NCI-H510A treated with DMSO at 0.1 percent for 48 hours (cell line): ENCODE results near the gene ADPGK.
A peak's percentile ranks its signal among the peaks of the same experiment; 100 is the strongest.
"Not testable (repeated sequence)": the region's sequence is repeated elsewhere in the genome, so short reads cannot be mapped to it uniquely, and the experiment has no call there.

Source experiments
- DNase-seq: peaks from one replicate; lab custom pipeline; 2025; lab: John Stamatoyannopoulos, UW

The ADPGK gene

DNA sequence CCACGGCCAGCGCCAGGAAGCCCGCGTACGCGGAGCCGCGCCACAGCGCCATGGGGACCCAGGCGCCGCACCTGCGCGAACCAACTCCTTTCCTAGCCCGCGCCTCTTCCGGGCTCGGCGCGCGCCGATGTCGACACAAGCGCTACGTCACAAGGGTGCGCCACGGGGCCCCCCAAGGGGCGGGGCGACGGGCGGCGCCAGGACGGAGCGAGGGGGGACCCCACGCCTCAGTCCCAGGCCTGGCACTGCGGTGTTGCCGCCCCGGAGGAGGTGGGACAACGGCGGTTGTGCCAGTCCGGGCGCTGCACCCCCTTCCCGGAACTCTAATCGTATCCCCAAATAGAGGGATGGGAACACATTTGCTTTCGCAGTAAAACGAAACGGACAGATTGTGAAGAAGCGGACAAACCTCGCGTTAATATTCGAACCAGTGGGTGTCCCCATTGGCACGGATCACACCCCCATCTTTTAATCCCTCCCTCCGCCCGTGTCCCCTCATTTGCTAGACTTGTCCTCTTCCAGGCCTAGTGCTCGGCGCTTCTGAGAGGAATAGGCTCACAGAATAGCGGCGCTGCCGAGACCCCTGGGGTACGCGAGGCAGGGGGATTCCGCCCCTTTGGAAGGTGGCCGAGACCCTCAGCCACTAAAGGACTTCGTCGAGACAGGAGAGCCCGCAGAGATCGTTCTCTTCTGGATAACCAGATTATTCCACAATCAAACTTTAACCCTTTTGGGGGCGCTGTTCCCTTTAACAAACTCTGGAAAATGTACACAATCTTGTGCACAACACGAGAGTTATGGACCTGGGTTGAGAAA lies at the start of gene ADPGK:
Gene ADPGK (minus strand): TSS at position 119 of the 816 bp plus-strand sequence. CDS start 67 bp downstream, at position 52.
- DNase-seq = peak; percentile 76

DNA sequence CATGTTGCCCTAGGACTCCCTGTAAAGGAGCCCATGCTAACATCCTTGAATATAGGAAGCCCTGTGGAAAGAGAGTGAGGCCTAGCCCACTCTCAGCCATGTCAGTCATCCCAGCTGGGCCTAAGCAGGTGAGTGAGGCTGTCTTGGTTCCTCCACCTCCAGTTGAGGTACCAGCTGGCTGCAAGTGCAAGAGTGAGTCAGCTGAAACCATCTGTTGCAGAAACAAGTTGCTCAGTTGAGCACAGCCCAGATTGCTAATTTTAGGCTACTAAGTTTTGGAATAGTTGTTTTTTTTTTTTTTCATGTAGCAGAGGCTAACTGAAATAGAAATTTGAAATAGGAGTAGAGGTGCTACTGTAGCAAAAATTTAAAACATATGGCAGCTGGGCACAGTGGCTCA lies 43.7 kb upstream of the ADPGK start:
- no peak for DNase-seq

DNA sequence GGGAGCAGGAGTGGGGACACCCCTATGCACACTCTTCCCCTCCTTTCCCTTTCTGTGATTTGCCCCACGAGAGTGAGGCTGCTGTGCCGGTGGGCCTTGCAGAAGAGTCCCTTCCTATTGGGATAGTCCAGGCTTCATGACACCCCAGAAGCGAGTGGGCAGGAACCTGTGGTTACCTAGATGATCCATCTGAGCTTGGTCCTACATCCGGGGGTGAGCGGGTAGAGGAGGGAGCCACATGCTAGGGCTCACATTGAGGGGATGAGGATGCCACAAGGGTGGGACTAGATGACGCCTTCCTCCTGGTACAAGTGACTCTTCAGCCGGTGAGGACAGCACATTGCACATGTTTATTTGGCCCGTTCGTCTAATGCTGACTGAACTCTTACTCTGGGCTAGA lies 43.1 kb upstream of the ADPGK start:
- no peak for DNase-seq

DNA sequence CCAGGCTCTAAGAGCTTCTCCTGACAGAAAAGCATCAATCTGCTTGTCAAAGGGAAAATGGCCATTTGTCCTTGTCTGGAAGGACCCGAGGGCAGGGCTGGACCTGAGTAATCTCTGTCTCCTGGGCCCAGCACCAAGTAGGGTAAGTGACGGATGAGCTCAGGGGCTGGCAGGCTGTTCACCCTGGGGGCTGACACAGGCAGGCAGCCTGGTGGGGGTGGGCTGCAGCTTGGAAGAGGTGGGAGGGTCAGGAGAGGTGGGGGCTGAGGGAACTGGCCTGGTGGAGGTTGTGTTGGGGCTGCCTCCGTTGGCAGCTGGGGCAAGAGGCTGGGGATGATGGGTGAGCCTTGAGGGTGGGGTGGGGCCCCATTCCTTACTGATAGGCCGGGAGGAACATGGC lies 42.3 kb upstream of the ADPGK start:
- no peak for DNase-seq

DNA sequence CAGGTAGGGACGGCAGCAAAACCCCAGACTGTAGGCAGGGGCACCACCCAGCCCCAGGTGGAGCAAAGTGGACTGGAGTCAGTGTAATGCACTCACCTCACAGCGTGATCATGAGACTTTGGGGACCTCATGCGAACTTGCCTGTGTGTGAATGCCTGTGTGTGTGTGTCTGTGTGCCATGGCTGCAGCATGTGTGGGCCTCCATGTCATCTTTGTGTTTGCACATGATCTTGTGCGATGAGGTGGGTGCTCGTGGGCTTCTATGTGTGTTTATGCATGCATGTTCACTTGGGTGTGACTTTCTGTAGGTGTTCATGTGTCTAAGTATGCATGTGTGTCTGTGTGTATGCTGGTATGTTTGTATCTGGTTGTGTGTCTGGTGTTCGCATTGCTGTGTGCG lies 41.2 kb upstream of the ADPGK start:
- DNase-seq = no peak

DNA sequence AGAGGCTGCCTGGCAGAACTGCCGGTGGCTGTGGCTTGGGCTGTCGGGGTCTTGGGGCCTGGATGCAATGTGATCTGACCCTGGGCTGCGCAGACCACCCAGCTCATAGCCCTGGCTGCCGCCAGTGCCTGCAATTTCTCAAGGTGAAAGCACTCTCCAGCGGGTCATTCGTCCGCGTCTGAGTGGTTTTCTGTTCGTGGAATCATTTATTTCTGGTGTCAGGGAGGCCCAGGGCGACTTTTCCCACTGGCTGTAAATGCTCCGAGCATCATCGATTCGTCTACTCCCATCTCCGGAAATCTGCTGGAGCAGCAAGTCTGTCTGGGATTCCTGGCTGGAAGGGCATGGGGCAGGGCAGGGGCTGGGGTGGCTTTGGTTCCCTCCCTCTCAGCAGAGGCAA lies 40.6 kb upstream of the ADPGK start:
- no peak for DNase-seq

DNA sequence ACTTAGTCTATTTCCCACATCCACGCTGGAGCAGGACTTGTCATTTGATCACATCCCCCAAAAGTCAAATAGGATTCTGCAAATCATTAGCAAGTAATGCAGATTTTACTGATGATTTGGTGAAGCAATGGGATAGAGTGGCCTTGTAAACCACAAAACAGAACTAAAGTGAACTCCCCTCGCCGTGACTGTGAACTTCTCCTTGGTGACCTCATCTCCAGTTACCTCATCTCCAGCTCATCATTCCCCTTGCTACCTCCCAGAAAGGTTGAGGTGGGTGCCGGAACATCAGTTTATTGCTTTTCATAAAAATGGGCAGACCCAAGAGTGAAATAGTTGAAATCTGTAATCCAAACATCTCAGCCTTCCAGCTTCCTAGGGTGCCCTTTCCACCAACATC lies 36.7 kb upstream of the ADPGK start:
- DNase-seq = no peak

DNA sequence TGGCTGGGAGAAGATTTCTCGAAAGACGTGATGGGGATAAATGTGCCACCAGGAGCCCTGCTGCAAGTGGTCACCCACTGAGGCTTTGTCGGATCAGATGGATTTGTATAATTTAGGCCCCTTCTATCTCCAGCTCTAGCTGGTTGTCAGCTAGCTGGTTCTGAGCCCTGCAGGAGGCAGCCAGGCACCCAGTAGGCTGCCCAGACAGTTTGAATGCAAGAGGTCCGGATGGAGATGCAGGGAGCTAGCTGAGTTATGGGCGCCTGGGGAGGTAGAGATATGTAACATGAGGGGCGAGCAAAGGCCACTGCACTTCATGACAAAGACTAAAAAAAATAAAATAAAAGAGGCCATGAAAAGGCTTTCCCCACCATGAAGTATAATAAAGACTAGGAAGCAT lies 35.1 kb upstream of the ADPGK start:
- no peak for DNase-seq

DNA sequence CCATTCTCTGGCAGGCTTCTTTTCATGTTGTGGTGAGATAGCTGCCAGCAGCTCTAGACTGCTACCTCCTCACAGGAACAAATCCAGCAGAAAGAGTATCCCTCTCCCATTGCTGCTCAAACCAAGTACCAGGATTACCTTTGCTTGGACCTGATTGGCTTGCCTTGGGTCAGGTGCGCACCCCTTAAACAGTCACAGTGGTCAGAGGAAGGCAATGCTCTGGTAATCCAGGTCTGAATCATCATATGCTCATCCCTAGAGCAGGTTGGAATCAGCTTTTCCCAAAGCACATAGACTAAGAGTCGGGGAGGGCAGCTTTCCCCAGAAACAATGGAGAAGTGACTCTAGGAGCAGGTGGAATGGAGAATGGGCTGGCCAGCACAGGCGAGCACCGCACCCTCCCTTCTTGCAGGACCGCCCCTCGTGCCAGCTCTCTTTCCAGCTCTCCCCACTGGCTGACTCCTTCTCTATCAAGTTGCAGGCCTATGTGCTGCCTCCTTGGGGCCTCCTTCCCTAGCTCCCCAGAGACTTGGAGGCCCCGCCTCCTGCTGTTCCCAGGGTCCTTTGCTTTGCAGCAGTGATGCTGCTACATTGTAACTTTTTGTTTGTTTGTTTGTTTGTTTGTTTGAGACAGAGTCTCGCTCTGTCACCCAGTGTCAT lies 29.9 kb upstream of the ADPGK start:
- DNase-seq = no peak

DNA sequence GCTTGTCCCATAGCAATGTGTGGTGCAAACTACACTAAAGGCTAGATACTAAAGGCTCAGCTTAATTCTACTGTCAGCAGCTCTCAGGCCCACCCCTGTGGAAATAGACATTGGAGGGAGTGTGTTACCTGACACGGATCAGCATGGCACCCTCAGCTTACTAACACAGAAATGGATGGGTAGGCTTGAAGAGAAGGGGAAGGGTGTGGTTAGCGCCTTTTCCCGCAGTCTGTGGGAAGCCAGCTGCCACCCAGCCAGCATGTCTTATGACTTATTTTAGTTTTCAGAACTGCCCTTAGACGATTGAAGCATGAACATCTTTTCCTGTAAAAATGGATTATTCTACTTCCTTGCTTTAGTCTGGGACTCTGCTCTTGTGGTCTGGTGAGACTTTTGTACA lies 25.8 kb upstream of the ADPGK start:
- DNase-seq = no peak

DNA sequence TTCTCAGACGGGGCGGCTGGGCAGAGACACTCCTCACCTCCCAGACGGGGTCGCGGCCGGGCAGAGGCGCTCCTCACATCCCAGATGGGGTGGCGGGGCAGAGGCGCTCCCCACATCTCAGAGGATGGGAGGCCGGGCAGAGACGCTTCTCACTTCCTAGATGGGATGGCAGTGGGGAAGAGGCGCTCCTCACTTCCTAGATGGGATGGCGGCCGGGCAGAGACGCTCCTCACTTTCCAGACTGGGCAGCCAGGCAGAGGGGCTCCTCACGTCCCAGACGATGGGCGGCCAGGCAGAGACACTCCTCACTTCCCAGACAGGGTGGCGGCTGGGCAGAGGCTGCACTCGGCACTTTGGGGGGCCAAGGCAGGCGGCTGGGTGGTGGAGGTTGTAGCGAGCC lies 23.8 kb upstream of the ADPGK start:
- DNase-seq = not testable (repeated sequence)

DNA sequence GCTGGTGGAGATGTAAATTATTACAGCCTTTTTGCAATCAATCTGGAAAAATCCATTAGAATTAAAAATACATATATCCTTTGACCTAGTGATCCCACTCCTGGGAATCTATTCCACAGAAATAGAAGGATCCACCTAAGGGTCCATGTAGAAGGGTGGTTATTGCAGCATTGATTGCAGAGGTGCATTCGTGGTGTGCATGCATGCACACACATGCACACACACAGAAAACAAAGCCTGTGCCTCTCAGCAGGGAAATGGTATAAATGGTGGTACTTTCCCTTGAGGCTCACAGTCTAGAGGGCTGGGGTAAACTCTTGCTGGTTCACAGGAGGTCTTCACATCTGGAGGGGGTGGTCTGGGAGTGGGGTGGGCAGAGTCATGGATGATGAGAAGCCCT lies 19.4 kb upstream of the ADPGK start:
- no peak for DNase-seq

DNA sequence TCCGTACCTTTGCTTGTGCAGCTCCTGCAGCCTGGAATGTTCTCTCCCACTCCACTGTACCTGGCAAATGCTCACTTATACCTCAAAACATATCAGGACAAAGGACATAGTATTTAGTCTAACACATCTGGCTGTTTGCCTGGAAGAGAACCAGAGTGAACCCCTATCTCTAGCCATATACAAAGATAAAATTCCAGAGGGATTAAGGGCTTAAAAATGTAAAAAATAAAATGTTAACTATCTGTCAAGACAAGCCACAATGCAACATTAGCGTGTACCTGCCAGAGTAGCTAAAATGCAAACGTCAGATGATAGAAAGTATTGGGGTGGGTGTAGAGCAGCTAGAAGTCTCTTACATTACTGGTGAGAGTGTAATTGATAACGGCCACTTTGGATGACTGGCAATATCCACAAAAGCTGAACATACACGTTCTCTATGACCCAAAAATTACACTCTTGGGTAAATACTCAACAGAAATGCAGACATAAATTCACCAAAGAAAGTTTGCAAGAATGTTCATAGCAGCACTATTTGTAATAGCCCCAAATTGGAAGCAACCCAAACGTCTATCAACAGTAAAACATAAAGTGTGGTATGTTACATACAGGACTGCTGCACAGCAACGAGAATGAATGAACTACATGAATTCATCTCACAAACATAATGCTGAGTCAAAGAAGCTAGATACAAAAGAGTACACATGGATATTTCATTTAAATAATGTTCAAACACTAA lies 18.2 kb upstream of the ADPGK start:
- DNase-seq = no peak

DNA sequence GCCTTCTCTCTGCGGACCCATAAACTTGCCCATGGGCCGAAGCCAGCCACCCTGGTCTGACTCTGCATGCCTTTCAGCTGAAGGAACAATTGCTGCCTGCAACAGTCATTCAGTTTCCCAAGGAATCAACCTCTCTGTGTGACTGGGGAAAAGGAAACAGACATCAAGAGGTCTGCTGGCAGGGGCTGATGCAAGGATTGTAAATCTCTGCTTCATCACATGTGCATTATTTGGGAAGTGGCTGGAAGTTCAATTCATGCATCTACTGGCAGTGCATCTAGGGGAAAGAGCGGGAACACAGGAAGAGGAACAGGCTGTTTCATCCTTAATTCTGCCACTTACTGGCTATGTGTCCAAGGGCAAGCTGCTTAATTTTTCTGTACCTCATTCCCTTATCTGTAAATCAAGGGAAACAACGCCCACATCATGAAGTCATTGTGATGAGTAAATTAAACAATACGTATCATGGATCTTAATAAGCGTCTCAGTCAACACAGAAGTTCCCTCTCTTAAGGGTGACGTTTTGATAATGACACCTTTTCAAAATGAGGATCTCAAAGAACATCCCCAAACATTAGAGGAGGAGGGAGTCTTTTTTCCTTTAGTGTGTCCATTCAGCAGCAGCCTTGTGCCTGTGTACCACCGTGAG lies 17.4 kb upstream of the ADPGK start:
- DNase-seq = no peak

DNA sequence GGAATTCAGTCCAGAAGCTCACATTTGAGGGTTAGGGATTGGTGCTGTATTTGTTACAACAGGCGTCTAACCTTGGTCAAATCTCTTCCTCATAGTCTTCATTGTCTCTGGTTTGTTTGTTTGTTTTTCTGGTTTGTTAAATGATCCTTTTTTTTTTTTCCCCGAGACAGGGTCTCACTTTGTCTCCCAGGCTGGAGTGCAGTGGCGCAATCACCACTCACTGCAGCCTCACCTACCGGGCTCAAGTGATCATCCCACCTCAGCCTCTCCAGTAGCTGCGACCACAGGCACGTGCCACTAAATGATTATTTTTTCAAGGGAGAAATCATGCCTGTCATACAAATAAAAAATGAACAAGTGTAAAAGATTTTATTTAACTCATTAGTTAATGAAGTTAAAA lies 14.3 kb upstream of the ADPGK start:
- DNase-seq = no peak

DNA sequence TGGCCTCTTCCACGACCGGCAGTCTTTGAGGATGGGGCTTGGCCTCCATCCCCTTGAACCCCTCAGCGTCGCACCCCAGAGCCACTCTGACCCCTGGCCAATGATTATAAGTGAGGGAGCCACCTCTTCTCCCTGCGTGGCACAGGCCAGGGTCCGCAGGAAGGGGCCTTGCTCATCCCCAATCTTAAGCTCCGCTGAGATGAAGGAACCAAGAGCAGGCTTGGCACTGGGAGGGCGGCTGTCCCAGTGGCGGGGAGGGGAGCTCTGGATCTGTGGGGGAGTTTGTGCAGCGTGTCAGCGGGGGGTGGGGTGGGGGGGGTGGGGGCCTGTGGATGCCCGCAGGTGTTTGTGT lies 13.8 kb upstream of the ADPGK start:
- DNase-seq = no peak

DNA sequence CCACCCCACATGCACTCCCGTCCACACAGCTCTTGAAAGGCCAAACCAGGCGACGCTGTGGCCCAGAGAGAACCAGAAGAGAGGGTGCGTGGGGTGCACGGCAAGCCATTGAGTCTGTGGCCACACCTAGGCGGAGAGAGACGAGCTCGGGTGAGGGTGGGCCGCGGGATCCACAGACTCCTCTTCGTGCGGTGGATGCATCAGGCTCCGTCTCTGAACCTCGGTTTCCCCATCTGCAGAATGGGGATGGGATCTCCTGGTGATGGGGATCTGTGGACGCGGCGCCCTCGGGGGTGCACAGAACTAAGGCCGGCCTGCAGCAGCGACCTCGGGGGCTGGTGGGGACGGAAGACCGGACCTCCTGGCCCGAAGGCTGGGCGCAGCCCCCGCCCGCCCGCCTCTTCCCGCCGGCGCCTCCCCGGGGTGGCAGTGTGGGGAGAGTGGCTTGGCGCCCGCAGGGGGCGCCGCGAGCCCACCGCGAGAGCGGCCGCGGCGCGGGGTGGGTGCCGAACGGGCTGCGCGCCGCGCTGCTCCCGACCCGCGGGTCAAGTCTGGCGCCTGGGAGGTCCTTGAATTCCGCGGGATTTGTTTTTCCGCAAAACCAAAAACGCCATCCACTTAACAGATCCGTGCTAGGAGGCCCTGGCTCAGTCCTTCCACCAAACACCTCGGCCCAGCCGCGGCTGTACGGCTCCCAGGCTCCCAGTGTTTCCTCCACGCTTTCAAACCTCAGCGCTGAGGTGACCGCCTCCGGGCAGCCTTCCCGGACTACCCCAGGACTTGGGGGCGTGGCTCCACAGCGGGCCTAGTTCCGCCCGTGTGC lies 13.2 kb upstream of the ADPGK start:
- DNase-seq = peak; percentile 29

DNA sequence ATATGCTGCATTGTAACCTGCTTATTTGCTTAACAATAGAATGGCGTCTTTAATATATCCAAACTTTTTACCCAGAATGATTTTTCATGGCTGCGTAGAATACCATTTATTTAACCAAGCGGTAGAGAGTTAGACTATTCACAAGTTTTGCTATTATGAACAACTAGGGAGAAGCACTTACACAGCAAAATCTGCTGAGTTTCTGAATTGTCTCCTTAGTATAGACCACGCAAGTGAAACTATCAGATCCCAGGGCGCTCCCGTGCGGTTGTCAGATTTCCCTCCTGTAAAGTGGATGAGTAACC lies 12.6 kb upstream of the ADPGK start:
- DNase-seq = no peak

DNA sequence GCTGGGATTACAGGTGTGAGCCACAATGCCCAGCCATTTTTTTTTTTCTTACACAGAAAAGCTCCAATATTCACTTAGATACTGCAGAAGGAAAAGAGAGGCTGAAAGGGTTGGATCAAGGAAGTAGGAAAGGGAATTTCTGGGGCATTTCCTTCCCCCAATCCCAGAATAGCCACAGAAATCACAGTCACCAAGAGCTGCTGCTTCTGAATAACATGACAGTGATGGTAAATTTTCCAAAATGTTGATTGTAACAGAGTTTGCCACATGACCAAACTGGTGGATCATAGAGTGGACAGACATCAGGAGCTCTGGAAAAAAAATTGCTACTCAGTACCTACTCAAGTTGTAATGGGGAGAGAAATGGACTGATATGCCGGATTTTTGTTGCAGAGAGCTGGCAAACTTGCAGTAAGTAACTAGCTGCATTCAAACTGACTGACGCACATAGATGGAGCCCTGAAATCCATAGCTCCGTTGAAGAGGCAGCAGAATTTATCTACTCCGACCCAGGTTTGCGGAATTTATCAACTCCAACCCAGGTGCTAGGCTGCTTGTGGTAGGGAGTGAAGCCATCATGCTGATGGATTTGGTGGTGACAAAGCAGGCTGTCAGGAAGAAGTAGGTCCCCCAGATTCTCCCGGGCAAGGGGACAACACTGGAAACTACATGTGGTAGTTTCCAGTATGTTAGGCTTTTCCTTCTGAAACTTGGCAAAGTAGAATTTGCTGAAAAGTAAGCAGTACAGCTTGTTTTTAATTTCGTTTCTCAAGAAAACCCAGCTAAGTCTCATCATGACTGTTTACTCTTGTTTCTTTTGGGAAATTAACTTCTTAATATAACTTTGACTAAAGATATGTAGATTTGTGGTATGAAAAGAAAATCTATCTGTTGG lies 10.5 kb upstream of the ADPGK start:
- DNase-seq = no peak

DNA sequence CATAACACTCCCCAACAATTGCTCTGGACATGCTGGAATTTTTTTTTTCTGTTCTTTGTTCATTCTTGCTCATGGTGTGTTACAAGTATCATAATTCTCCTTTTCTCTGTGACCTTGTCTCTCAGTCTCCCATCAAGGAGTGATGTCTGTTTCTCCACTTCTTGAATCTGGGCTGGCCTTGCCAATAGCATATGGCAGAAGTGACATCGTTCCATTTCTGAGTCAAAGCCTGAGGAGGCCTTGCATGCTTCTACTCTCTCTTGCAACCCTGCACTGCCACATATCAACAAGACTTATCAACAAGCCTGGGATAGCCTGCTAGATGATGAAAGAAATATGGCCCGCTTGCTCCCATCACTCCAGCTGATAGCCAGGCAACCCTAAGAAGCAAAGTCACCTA lies 8.9 kb upstream of the ADPGK start:
- DNase-seq = no peak
